Epidermal melanocyte (primary cell): ENCODE data around the gene PRIM2.
"Not testable (repeated sequence)": the region's sequence is repeated elsewhere in the genome, so short reads cannot be mapped to it uniquely, and the experiment has no call there.

Experiments used
- DNase-seq: peaks from one replicate; pipeline ENCODE4 v3.0.0; 2011; ENCODE audit warnings: low spot score; ENCODE audit not compliant: insufficient read length

Gene PRIM2

GRCh38 chr6:57443181-57443580 lies 125.8 kb downstream of the PRIM2 start:
- not testable (repeated sequence) for DNase-seq

DNA sequence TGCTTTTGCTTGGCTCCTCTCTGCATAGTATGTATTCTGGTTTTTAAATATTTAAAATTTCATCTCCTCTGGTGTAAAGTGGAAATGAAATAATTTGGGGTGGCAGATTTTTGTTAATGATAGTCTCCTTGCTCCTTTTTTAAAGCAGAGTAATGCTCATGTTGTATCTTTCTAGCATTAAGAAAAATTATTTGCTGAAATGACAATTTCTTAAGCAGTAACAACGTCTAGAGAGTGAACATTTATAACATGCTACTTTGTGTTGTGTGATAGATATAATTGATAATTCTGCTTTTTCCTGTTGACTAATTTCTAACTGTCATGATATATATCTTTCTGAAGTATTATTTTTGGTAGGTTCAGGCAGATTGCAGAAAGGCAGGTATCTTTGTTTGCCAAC lies 127.4 kb downstream of the PRIM2 start:
- not testable (repeated sequence) for DNase-seq

GRCh38 chr6:57445379-57445778 lies 127.9 kb downstream of the PRIM2 start:
- not testable (repeated sequence) for DNase-seq

GRCh38 chr6:57445790-57446468 lies 128.5 kb downstream of the PRIM2 start:
- DNase-seq, result not testable (repeated sequence)

GRCh38 chr6:57449496-57450066 lies 132.2 kb downstream of the PRIM2 start:
- not testable (repeated sequence) for DNase-seq

- DNase-seq, result not testable (repeated sequence)
Observed at GRCh38 chr6:57459781-57460180, 142.4 kb downstream of the PRIM2 start.

DNA sequence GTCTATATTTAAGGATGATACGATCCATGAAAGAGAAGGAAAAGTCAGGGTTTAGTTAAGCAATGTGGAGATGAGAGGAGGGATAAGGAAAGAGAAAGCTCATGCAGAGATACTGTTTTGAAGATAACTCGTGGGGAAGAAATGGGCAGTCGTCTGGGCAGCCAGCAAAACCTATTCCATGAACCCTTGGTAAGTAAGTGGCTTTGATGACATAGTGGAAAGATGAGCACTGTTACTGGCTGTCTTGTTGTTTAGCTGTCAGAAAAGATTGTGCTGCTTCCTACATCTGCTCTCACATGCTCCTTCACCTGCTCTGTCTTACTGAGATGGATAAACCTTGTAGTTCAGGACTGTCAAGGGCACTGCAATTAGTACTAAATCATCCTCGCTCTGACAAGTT lies 143.6 kb downstream of the PRIM2 start:
- DNase-seq, result not testable (repeated sequence)

GRCh38 chr6:57463809-57464208 lies 146.4 kb downstream of the PRIM2 start:
- DNase-seq, result not testable (repeated sequence)

DNA sequence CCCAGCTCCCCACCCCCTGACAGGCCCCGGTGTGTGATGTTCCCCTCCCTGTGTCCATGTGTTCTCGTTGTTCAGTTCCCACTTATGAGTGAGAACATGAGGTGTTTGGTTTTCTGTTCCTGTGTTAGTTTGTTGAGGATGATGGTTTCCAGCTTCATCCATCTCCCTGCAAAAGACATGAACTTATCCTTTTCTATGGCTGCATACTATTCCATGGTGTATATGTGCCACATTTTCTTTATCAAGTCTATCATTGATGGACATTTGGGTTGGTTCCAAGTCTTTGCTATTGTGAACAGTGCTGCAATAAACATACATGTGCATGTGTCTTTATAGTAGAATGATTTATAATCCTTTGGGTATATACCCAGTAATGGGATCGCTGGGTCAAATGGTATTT lies 148.5 kb downstream of the PRIM2 start:
- not testable (repeated sequence) for DNase-seq

DNA sequence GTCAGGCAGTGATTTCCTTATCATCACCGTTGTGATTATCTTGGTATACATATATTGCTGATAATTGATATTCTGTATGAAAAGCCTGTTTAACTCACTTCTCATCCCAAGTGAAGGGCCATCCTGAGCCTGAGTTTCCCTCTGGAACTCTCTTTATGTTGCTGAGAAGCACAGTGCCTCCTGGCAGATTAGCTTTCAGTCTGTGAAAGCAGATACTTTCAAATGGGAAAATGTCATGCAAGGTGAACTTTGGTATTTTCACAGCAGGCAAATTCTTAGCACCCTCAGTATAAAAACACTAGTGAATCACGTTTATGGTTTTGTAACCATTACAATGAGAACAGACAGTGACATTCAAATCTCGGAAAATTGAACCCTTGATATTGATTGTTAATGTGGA lies 151.6 kb downstream of the PRIM2 start:
- no peak for DNase-seq

DNA sequence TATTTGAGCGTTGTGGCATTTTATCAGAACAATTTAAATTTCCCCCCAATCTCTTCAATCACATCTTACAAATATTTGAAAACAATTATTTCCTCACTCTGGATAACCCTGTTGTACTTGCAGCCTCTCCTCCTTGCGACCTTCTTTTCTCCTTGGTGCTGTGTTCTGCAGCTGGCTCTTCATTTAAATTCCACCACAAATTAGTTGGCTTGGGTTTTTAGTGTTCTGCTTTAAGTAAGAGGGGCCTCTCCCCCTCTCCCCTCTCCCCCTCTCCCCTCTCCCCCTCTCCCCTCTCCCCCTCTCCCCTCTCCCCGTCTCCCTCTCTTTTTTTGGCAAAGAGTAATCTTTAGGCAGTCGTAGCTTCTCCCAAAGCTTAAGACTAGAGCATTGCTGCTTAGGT lies 152.7 kb downstream of the PRIM2 start:
- not testable (repeated sequence) for DNase-seq

- not testable (repeated sequence) for DNase-seq
Observed at GRCh38 chr6:57471314-57471864, 154.0 kb downstream of the PRIM2 start.

DNA sequence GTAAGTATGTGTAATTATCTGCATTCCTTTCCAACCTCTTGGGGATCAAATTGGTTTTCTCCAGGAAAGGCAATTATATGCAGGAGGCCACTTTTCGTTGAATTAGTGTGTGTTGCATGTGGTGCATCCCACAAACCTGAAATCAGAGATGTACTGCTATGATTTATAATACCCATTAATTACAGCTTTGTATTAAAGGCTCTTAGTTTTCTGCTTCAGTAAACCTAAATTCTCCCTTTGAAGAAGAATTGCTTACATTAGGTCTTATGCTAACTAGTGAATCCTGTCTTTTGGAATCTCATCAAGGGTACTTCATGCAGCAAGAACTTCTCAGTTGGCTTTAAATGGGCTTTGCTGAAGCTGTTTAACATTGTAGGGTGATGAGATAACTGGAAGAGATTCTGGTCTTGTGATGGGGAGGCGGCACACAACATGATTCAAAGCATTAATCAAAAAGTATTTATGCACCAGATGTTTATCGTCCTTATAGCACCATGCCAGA lies 155.5 kb downstream of the PRIM2 start:
- peak; percentile 18 for DNase-seq

GRCh38 chr6:57474862-57475475 lies 157.5 kb downstream of the PRIM2 start:
- DNase-seq, result not testable (repeated sequence)

GRCh38 chr6:57475656-57476055 lies 158.2 kb downstream of the PRIM2 start:
- not testable (repeated sequence) for DNase-seq

GRCh38 chr6:57480194-57480593 lies 162.8 kb downstream of the PRIM2 start:
- not testable (repeated sequence) for DNase-seq

GRCh38 chr6:57481121-57481520 lies 163.7 kb downstream of the PRIM2 start:
- not testable (repeated sequence) for DNase-seq

- DNase-seq, result not testable (repeated sequence)
Observed at GRCh38 chr6:57482471-57482870, 165.0 kb downstream of the PRIM2 start.

GRCh38 chr6:57486494-57487081 lies 169.2 kb downstream of the PRIM2 start:
- not testable (repeated sequence) for DNase-seq

DNA sequence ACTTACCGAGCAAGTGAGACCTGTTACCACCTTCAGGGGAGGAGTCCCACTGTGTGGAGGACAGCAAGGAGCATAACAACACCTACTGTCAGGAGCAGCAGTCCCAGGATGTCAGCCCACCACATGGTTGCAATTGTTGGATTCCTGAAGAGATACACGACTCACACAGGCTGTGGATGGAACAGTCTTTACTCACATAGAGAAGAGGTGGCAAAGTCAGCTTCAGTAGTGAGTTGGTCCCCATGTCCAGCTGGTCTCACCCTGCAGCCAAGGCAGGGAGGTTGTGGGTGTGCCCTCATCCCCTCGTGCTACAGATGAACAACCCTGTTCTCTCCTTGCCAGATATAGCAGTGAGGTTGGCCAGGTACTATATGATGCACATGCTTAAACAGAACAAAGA lies 171.1 kb downstream of the PRIM2 start:
- not testable (repeated sequence) for DNase-seq

GRCh38 chr6:57489887-57490286 lies 172.5 kb downstream of the PRIM2 start:
- DNase-seq, result not testable (repeated sequence)

GRCh38 chr6:57491795-57492194 lies 174.4 kb downstream of the PRIM2 start:
- not testable (repeated sequence) for DNase-seq
